AG09309 (cell line): ENCODE measurements around the gene ZDHHC11.
"Not testable (repeated sequence)": the region's sequence is repeated elsewhere in the genome, so short reads cannot be mapped to it uniquely, and the experiment has no call there.

ENCODE experiments used
- DNase-seq: peaks from one replicate; pipeline ENCODE4 v3.0.0-alpha.2; 2010; ENCODE audit warnings: low read depth
- H3K4me3 ChIP-seq: 2 replicates; pipeline ENCODE4 v1.5.1; 2011; ENCODE audit warnings: mild to moderate bottlenecking, low read depth, low read length, moderate library complexity; ENCODE audit not compliant: control insufficient read depth
- TF ChIP-seq, protein P1 (sequence below): IDR thresholded peaks from 2 replicates; pipeline ENCODE4 v1.5.1; 2011; ENCODE audit warnings: mild to moderate bottlenecking, low read depth, low read length, inconsistent platforms; ENCODE audit not compliant: insufficient read depth, control insufficient read depth; ENCODE audit errors: missing control alignments

The ZDHHC11 gene

DNA sequence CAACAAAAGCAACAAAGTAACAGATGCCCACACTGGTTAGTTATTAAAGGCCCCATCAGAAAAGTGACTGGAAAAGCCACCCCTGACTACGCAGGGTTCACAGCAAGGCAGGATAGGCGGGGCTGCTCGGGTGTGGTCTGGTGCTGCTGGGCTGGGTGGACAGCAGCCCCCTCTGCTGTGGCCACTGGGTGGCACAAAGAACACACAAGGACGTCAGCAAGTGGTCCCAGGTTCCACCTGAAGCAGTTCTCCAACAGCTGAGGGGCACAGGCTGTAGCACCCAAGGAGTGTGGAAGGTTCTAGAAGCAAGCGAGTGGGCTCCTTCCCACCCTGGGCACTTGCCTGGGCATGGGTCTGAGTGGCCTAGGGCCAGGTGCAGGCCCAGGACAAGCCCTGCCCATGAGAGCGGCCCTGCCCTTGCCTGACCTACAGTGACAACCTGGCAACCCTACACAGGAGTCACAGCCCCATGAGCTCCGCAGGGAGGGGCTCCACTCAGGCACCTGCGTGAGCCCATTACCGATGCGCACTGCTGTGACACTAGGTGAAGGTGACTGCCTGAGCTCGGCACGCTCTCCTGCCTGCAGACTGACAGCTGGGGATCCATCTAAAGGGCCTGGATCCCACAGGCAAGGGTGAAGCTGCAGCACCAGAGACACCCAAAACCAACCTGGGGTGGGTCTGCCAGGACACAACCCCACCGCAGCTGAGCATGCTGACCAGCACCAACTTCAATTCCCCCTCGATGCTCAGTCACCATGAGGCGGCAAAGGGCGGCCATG lies 33.8 kb upstream of the ZDHHC11 start:
- DNase-seq = no peak
- TF ChIP-seq, protein P1, sequence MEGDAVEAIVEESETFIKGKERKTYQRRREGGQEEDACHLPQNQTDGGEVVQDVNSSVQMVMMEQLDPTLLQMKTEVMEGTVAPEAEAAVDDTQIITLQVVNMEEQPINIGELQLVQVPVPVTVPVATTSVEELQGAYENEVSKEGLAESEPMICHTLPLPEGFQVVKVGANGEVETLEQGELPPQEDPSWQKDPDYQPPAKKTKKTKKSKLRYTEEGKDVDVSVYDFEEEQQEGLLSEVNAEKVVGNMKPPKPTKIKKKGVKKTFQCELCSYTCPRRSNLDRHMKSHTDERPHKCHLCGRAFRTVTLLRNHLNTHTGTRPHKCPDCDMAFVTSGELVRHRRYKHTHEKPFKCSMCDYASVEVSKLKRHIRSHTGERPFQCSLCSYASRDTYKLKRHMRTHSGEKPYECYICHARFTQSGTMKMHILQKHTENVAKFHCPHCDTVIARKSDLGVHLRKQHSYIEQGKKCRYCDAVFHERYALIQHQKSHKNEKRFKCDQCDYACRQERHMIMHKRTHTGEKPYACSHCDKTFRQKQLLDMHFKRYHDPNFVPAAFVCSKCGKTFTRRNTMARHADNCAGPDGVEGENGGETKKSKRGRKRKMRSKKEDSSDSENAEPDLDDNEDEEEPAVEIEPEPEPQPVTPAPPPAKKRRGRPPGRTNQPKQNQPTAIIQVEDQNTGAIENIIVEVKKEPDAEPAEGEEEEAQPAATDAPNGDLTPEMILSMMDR = no peak
- no peak overlapping the region for H3K4me3 ChIP-seq

DNA sequence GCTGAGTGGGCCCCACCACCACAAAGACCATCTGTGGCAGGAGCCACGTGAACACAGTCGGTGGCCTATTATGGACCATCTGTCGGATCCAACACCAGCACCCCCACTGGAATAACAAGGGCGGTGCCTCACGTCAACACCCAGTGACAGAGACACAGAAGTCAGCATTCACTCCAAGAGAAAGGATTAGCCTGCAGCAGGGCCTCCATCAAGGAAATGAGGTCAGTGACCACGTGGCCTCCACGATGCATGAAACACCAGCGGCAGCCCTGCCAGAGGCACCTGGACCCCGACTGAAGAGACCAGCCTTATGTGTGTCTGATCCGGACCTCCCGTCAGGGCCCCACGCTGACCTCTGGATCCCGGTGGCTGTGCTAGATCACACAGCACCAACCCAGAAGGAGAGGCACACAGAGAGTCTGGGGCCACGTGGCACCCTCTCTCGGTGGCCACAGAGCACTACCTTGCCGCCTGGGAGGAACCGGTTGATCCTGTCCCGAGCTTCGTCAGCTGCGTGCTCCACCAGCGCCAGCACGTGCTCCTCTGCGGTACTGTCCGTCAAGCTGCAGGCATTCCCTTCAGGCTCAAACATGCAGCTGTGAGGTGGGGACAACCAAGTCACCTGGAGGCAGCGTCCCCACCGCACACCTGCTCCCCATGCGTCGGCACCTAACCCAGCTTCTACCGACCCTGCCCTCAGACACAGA lies 32.8 kb upstream of the ZDHHC11 start:
- DNase-seq = no peak
- TF ChIP-seq, protein P1 = no peak
- H3K4me3 ChIP-seq = no peak overlapping the region

DNA sequence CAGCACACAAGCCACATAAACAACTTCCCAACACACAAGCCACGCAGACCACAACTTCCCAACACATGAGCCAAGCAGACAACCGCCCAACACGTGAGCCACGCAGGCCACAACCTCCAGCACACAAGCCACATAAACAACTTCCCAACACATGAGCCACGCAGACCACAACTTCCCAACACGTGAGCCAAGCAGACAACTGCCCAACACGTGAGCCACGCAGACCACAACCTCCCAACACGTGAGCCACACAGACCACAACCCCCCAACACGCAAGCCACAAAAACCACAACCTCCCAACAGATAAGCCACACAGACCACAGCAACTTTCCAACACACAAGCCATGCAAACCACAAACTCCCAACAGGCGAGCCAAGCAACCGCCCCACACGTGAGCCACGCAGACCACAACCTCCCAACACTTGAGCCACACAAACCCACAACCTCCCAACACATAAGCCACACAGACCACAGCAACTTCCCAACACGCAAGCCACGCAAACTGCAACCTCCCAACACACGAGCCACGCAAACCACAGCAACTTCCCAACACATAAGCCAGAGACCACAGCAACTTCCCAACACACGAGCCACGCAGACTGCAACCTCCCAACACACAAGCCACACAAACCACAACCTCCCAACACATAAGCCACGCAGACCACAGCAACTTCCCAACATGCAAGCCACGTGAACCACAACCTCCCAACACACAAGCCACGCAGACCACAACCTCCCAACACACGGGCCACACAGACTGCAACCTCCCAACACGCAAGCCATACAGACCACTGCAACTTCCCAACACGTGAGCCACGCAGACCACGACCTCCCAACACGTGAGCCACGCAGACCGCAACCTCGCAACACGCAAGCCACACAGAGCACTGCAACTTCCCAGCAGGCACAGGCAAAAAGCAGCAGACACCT lies 31.7 kb upstream of the ZDHHC11 start:
- TF ChIP-seq, protein P1 = no peak
- no peak overlapping the region for H3K4me3 ChIP-seq
- no peak for DNase-seq

DNA sequence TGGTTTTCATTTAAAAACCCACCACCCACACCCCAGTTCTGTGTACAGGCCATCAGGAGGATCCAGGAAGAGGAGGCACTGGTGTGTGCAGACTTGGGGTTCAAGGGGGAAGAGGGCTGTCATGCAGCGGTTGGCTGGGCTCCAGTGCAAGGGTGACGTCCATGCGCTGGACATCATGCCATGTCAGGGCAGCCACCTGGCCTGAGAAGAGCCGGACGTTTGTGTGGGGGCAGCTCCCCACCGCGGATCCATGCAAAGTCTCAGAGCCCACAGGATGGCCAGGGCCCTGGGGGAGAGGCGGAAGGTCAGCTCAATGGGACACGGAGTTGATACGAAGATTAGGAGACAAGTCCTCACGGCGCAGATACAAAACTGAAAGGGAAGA lies 30.8 kb upstream of the ZDHHC11 start:
- TF ChIP-seq, protein P1 = no peak
- H3K4me3 ChIP-seq = no peak overlapping the region
- DNase-seq = no peak

DNA sequence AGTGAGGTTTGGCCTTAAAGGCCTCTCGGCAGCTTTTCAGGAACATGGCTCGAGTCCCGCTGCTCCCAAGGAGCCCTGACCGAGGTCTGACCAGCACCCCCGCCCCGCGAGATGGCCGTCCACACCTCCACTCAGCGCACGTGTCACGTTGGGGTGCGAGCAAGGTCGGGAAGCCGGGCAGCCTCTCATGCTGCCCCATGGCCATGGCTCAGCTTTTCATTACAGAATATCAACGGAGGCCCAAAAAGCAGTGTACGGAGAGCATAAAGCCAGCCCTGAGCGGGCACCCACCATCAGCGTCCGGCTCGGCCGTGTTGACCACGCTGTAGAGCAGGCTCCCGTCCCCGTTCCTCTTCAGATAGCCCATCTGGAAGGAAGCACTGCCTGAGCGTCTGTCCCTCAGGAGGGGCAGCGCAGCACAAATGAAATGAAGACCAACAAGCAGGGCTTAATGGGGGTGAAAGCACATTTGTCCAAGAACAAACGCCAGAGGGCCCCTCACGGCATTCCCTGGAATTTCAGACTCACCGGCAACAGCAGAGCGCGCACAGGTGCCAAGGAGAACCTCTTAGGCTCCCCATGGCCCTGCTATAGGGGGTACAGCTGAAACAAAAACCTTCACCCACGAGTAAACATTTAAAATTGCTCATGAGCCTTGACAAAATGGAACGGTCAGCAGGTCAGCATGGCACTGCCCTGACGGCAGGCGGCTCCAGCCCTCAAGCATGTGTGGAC lies 30.2 kb upstream of the ZDHHC11 start:
- TF ChIP-seq, protein P1 = no peak
- no peak for DNase-seq
- no peak overlapping the region for H3K4me3 ChIP-seq

DNA sequence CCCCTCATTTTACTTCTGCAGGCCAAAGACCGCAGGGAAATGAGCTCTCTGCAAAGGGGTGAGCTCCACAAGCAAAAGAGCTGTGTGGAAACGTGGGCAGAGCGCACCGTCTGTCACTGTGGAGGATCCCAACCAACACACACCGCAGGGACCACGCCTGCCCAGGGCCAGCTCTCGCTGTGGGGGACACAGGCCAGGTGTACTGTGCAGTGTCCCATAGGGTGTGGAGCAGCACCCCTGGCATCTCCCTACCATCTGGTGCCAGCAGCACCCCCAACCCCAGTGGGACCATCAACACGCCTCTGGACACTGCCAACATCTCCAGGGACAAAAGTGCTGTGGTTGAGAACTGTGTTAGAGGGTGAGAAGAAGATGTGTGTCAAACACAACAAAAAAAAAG lies 27.9 kb upstream of the ZDHHC11 start:
- not testable (repeated sequence) for H3K4me3 ChIP-seq, DNase-seq
